T-helper 17 cell (primary cell): ENCODE data around the gene DGCR6. TPM values are rescaled to one million over a fixed set of nuclear protein-coding genes. Genes with fewer than 3 reads are reported as not detected.
"Not testable (repeated sequence)": the region's sequence is repeated elsewhere in the genome, so short reads cannot be mapped to it uniquely, and the experiment has no call there.

Experiments used
- ATAC-seq: fragments of 150-1000 bp; cut with Tn5 transposase; 2 replicates; pipeline ENCODE4 v1.10.0; 2021; ENCODE audit warnings: mild to moderate bottlenecking, moderate library complexity
- DNase-seq, 3 donors: peaks; one replicate each; pipeline versions ENCODE4 v3.0.0 to v3.0.0-alpha.2; 2020 to 2021
- H3K9me3 ChIP-seq: one replicate; pipeline ENCODE4 v1.7.0; 2013; ENCODE audit warnings: low read length, mild to moderate bottlenecking; ENCODE audit not compliant: control insufficient read depth, poor library complexity, severe bottlenecking
- H3K27ac Mint-ChIP-seq: one replicate; pipeline ENCODE4 v1.8.0; 2022; ENCODE audit warnings: mild to moderate bottlenecking, moderate library complexity, mixed read lengths
- H3K27me3 Mint-ChIP-seq: one replicate; pipeline ENCODE4 v1.8.0; 2022; ENCODE audit warnings: mixed read lengths
- H3K36me3 Mint-ChIP-seq: one replicate; pipeline ENCODE4 v1.8.0; 2022; ENCODE audit warnings: low read depth, mixed read lengths
- H3K4me1 Mint-ChIP-seq: one replicate; pipeline ENCODE4 v1.8.0; 2022; ENCODE audit warnings: mild to moderate bottlenecking, mixed read lengths
- H3K4me3 Mint-ChIP-seq: one replicate; pipeline ENCODE4 v1.8.0; 2022; ENCODE audit warnings: mild to moderate bottlenecking, moderate library complexity, mixed read lengths
- total RNA-seq, 4 donors: library from RNA in 2 of 4; stranded (reverse) in 2 of 4; gene quantifications; one replicate each; pipeline ENCODE4 v1.2.3 and lab custom pipeline; 2022 to 2026

Gene DGCR6
- total RNA-seq, 2 donors from 2014 or later, result 6.2 to 11.3 TPM

- not testable (repeated sequence) for H3K9me3 ChIP-seq, H3K4me3 Mint-ChIP-seq, H3K4me1 Mint-ChIP-seq, H3K27ac Mint-ChIP-seq, H3K36me3 Mint-ChIP-seq, ATAC-seq, H3K27me3 Mint-ChIP-seq, DNase-seq
Observed at GRCh38 chr22:18959266-18959665, 53.1 kb downstream of the DGCR6 start.

- DNase-seq, H3K4me1 Mint-ChIP-seq, H3K27ac Mint-ChIP-seq: not testable (repeated sequence)
Observed at GRCh38 chr22:18959741-18960140, 53.6 kb downstream of the DGCR6 start.

GRCh38 chr22:18960166-18960820 lies 54.2 kb downstream of the DGCR6 start:
- not testable (repeated sequence) for H3K4me1 Mint-ChIP-seq, H3K27me3 Mint-ChIP-seq, DNase-seq, ATAC-seq, H3K4me3 Mint-ChIP-seq, H3K27ac Mint-ChIP-seq, H3K9me3 ChIP-seq, H3K36me3 Mint-ChIP-seq

More at GRCh38 chr22:18959741-18960140, 53.6 kb downstream of the DGCR6 start:
- not testable (repeated sequence) for H3K36me3 Mint-ChIP-seq, H3K4me3 Mint-ChIP-seq, H3K27me3 Mint-ChIP-seq, H3K9me3 ChIP-seq, ATAC-seq

- not testable (repeated sequence) for H3K4me3 Mint-ChIP-seq, ATAC-seq, H3K27me3 Mint-ChIP-seq, H3K9me3 ChIP-seq, H3K36me3 Mint-ChIP-seq, H3K27ac Mint-ChIP-seq, H3K4me1 Mint-ChIP-seq, DNase-seq
Observed at GRCh38 chr22:18961201-18961600, 55.1 kb downstream of the DGCR6 start.

Other genes with a start within 250 kb of the DGCR6 start
- not detected for gene PRODH, start 30.0 kb downstream of the DGCR6 start, total RNA-seq
- 10 to 100 TPM; 37.7 TPM for gene DGCR2, start 216.1 kb downstream of the DGCR6 start, total RNA-seq
- under 1 TPM; 0.20 to 0.29 TPM for gene TSSK2, start 225.0 kb downstream of the DGCR6 start, total RNA-seq
- 10 to 100 TPM; 34.7 to 46.5 TPM for gene ESS2, start 238.3 kb downstream of the DGCR6 start, total RNA-seq
- not detected for gene GSC2, start 244.0 kb downstream of the DGCR6 start, total RNA-seq